Skeletal muscle cell (primary cell): ENCODE measurements around the gene GRK2.
A peak's percentile ranks its signal among the peaks of the same experiment; 100 is the strongest.
"Not testable (repeated sequence)": the region's sequence is repeated elsewhere in the genome, so short reads cannot be mapped to it uniquely, and the experiment has no call there.

ENCODE experiments used
- DNase-seq: peaks from one replicate; pipeline ENCODE4 v3.0.0-alpha.2; 2010; ENCODE audit warnings: low read depth
- H3K4me3 ChIP-seq: 2 replicates; pipeline ENCODE4 v1.5.1; 2011; ENCODE audit warnings: low read depth, mild to moderate bottlenecking, control low read depth, low read length, moderate library complexity

GRK2 gene

DNA sequence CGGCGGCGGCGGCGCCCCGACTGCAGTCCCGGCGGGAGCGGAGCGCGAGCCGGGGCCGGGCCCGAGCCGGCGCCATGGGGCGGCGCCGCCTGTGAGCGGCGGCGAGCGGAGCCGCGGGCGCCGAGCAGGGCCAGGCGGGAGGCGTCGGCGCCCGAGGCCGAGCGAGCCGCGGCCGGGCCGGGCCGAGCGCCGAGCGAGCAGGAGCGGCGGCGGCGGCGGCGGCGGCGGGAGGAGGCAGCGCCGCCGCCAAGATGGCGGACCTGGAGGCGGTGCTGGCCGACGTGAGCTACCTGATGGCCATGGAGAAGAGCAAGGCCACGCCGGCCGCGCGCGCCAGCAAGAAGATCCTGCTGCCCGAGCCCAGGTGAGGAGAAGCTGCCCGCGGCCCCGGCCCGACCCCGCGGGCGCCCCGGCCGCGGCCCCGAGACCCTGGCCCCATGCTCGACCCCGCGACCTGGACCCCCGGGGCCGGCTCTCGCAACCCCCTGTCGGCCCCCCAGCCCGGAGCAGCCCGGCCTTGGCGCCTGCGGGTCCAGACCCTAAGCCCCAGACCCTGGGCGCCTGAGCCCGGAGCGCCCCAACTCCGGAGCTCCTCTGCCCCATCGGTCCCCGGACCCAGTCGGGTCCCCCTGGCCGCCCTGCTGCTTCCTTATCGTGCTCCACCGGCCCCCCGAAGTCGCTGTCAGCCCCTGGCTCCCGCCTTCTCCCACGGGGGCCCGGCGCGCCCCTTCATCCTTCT, at the start of gene GRK2:
Gene GRK2, plus strand, starts transcription at position 25 of the 739 bp plus-strand sequence. Its CDS starts 227 bp downstream, at position 252.
- no peak for DNase-seq
- peak within 1 kb of the TSS; percentile 88 for H3K4me3 ChIP-seq

GRCh38 chr11:67227726-67228125, 38.5 kb upstream of the GRK2 start:
- no peak overlapping the region for H3K4me3 ChIP-seq

GRCh38 chr11:67230406-67230805, 35.9 kb upstream of the GRK2 start:
- no peak overlapping the region for H3K4me3 ChIP-seq
- DNase-seq = no peak

More at GRCh38 chr11:67227726-67228125, 38.5 kb upstream of the GRK2 start:
- no peak for DNase-seq

DNA sequence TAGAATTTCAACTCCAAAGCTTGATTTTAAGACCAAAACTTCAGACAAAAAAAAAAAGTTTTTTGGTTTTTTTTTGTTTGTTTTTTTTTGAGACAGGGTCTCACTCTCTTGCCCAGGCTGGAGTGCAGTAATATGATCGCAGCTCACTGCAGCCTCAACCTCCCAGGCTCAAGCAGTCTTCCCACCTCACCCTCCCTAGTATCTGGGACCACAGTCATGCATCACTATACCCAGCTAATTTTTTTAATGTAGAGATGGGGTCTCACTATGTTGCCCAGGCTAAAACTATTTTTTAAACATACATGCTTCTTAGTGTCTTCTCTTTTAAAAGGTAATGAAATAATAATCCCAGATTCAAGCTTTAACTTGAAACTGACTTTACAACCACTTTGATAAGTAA, 35.4 kb upstream of the GRK2 start:
- H3K4me3 ChIP-seq = no peak overlapping the region
- no peak for DNase-seq

DNA sequence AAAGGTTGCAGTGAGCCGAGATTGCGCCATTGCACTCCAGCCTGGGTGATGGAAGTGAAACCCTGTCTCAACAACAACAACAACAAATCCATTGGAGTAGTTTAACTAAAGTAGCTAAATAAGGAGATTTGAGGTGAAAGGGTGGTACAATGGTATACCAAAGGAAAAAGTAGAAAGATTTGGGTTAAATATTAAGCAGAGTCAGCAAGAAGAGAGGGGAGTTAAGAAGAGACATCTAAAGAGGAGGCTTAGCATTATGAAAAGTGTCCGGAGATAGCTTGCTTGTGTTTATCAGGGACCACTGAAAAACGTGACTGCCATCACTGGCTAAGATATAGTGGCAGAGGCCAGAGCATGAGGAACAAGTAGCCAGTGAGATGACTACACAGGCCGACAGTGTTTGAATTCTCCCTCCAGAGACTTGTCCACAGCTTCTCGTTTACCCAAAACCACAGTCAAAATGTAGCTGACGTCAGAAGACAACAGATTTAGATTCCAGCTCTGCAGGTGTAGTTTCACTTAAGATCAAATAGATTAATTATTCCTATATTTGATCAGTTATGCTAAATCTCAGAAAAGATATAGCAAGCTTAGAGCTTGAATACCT, 32.6 kb upstream of the GRK2 start:
- no peak overlapping the region for H3K4me3 ChIP-seq
- no peak for DNase-seq

DNA sequence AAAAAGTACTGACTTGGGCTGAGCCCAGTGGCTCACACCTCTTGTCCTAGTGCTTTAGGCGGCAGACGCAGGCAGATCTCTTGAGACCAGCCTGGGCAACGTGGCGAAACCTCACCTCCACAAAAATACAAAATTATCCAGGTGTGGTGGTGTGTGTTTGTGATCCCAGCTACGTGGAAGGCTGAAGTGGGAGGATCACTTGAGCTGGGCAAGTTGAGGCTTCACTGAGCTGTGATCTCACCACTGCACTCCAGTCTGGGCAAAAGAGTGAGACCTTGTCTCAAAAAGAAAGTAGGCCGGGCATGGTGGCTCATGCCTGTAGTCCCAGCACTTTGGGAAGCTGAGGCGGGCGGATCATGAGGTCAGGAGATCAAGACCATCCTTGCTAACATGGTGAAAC, 31.7 kb upstream of the GRK2 start:
- DNase-seq, H3K4me3 ChIP-seq: not testable (repeated sequence)

DNA sequence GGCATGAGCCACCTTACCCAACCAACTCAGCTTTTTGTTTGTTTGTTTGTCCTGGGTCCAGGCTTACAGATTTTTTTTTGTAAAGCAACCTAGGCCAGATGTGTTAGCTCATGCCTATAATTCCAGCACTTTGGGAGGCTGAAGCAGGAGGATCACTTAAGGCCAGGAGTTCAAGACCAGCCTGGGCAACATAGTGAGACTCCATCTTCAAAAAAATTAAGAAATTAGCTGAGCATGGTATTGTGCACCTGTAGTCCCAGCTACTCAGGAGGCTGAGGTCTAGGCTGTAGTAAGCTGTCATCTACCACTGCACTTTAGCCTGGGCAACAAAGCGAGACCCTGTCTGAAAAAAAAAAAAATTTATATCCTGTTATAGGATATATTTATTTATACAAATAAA, 28.7 kb upstream of the GRK2 start:
- DNase-seq = no peak
- no peak overlapping the region for H3K4me3 ChIP-seq

GRCh38 chr11:67238894-67239782, 27.1 kb upstream of the GRK2 start:
- peak overlapping the region; percentile 34 for H3K4me3 ChIP-seq
- DNase-seq = no peak

GRCh38 chr11:67239783-67240575, 26.3 kb upstream of the GRK2 start:
- peak overlapping the region; percentile 70 for H3K4me3 ChIP-seq
- DNase-seq = peak; percentile 97

DNA sequence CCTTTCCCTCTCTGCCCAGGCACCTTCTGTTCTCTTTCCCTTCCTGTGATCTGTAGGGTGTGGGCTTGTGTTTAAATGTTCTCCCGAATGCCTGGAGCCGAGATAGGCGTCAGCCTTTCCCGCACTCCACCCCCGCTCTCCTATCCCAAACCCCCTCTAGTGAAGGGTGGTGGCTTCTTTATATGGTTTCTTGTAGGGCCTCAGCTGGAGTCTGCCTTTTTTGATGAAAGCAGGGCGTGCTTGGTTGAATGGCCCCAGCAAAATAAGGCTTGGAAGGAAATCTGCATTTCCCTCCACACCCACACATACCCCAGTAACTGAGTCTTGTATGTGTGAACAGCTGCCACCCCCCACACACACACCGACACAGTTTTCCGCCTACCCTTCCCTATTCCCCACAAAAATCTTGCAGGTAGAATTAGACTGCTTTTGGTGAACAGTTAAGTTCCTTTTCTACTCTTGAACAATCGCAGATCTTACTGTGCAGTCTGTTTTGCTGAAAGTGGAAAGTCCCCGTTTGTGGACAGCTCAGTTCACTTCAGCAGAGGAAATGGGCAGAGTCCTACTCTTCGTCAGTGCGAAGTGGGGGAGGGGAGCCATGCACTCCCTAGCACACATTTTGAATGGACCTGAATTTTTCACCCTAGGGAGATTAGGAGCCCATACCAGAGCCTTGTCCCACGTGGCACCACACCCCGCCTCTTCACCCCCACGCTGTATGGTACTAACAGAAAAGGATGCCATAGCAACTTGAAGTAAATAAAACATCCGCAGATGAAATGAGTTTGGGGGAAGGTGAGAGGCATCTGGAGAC, 25.5 kb upstream of the GRK2 start:
- DNase-seq = no peak

DNA sequence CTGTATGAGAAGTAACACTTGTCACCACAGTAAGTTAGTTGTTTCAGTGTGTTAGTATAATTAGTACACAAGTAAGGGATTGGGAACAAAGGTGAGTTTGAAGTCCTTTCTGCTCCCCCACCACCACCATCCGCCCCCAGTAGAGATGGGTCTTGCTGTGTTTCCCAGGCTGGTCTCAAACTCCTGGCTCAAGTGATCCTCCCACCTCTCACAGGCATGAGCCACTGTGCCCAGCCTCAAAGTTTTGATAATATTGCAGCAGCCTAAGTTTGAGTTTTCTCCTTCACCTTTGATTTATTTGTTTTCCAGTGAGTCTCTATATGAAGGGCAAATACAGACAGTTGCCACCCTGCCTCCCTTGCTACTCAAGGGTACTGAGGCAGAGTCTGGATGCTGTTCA, 23.7 kb upstream of the GRK2 start:
- H3K4me3 ChIP-seq = no peak overlapping the region
- no peak for DNase-seq

More for the DNA sequence above, 25.5 kb upstream of the GRK2 start:
- peak overlapping the region; percentile 70 for H3K4me3 ChIP-seq

GRCh38 chr11:67243051-67243450, 23.2 kb upstream of the GRK2 start:
- DNase-seq = no peak
- H3K4me3 ChIP-seq = no peak overlapping the region

GRCh38 chr11:67245046-67245445, 21.2 kb upstream of the GRK2 start:
- H3K4me3 ChIP-seq = no peak overlapping the region

GRCh38 chr11:67247946-67248550, 18.2 kb upstream of the GRK2 start:
- DNase-seq = no peak
- H3K4me3 ChIP-seq = no peak overlapping the region

More at GRCh38 chr11:67245046-67245445, 21.2 kb upstream of the GRK2 start:
- no peak for DNase-seq

- DNase-seq = no peak
- H3K4me3 ChIP-seq = no peak overlapping the region
Measured at GRCh38 chr11:67248653-67249052, 17.6 kb upstream of the GRK2 start.

GRCh38 chr11:67250059-67251043, 15.9 kb upstream of the GRK2 start:
- no peak overlapping the region for H3K4me3 ChIP-seq
- no peak for DNase-seq

- DNase-seq = no peak
- no peak overlapping the region for H3K4me3 ChIP-seq
Measured at GRCh38 chr11:67251841-67252240, 14.4 kb upstream of the GRK2 start.
